Transverse colon (tissue), 4 donors: ENCODE results near the gene NAA15.

ENCODE experiments used
- POLR2A ChIP-seq: fragments of 450-650 bp; IDR thresholded peaks from one replicate; pipeline ENCODE4 v1.6.1; 2016; ENCODE audit warnings: antibody characterized with exemption, mild to moderate bottlenecking, moderate library complexity
- POLR2AphosphoS5 ChIP-seq, 3 donors: sonication (generic); formaldehyde crosslinking; IDR thresholded peaks; one replicate each; pipeline ENCODE4 v1.6.1; 2016; ENCODE audit warnings: antibody characterized with exemption in 3 of 3
- TF ChIP-seq, protein P1 (sequence below), 5 experiments: fragments of 200-600 bp in 3 of 5; fragments of 450-650 bp in 2 of 5; sonication (generic) in 3 of 5; IDR thresholded peaks; 1 replicate in 2 of 5; 2 replicates in 3 of 5; pipeline ENCODE4 v1.5.1; 2016 to 2017; ENCODE audit warnings: antibody characterized with exemption in 5 of 5, inconsistent platforms in 3 of 5, mild to moderate bottlenecking in 2 of 5, moderate library complexity in 1 of 5

DNA sequence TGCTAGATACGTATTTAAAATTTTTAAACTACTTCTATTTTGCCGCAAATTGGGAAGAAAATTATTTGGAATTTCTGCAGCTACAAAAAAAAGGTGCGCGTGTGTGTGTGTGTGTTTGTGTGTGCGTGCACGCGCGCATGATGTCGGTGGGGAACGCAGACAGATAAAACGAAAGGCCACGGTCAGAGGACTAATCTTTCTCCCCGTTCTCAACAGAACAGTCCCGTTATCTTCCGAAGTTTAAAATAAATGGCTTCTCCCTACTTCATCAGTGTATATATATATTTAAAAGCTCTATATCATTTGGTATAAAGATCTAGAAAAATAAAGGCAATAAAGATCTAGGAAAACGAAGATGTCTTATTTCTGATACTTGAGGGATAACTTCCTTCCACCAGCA, 22.8 kb upstream of the NAA15 start:
- TF ChIP-seq POLR2AphosphoS5 (IDR thresholded peaks at IDR 0.05) (no peak), POLR2A (no peak)
- TF ChIP-seq, protein P1, sequence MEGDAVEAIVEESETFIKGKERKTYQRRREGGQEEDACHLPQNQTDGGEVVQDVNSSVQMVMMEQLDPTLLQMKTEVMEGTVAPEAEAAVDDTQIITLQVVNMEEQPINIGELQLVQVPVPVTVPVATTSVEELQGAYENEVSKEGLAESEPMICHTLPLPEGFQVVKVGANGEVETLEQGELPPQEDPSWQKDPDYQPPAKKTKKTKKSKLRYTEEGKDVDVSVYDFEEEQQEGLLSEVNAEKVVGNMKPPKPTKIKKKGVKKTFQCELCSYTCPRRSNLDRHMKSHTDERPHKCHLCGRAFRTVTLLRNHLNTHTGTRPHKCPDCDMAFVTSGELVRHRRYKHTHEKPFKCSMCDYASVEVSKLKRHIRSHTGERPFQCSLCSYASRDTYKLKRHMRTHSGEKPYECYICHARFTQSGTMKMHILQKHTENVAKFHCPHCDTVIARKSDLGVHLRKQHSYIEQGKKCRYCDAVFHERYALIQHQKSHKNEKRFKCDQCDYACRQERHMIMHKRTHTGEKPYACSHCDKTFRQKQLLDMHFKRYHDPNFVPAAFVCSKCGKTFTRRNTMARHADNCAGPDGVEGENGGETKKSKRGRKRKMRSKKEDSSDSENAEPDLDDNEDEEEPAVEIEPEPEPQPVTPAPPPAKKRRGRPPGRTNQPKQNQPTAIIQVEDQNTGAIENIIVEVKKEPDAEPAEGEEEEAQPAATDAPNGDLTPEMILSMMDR (IDR thresholded peaks at IDR 0.05), result no peak
